CD14-positive monocyte (primary cell): ENCODE measurements around the gene ZCCHC14. TPM values are rescaled to one million over a fixed set of nuclear protein-coding genes. Genes with fewer than 3 reads are reported as not detected.

ENCODE experiments used
- DNase-seq, 3 donors: peaks; one replicate each; pipeline ENCODE4 v3.0.0-alpha.2; 2011 to 2022
- H2AFZ ChIP-seq: 2 replicates; pipeline ENCODE4 v1.6.0; 2012; ENCODE audit warnings: mild to moderate bottlenecking, low read depth, low read length, inconsistent platforms; ENCODE audit not compliant: insufficient read depth, poor library complexity, severe bottlenecking
- H3K27ac ChIP-seq, 2 donors: 1 replicate in 1 of 2; 2 replicates in 1 of 2; pipeline ENCODE4 v1.5.1; 2012 to 2013; ENCODE audit warnings: low read length in 2 of 2, control low read depth in 1 of 2, inconsistent platforms in 1 of 2, low read depth in 1 of 2, mild to moderate bottlenecking in 1 of 2
- H3K27me3 ChIP-seq, 2 donors: one replicate each; pipeline versions ENCODE4 v1.6.0 to v1.6.1; 2011 to 2013; ENCODE audit warnings: low read length in 2 of 2; ENCODE audit not compliant: control insufficient read depth in 2 of 2, insufficient read depth in 2 of 2
- H3K36me3 ChIP-seq, 2 donors: replicated peaks in 1 of 2; 1 replicate in 1 of 2; 2 replicates in 1 of 2; pipeline versions ENCODE4 v1.5.1 to v1.6.1; 2012 to 2013; ENCODE audit warnings: low read length in 2 of 2, control low read depth in 1 of 2, inconsistent platforms in 1 of 2, mild to moderate bottlenecking in 1 of 2; ENCODE audit not compliant: insufficient read depth in 2 of 2, control insufficient read depth in 1 of 2
- H3K4me1 ChIP-seq, 2 donors: 1 replicate in 1 of 2; 2 replicates in 1 of 2; pipeline versions ENCODE4 v1.5.1 to v1.6.1; 2012 to 2013; ENCODE audit warnings: low read length in 2 of 2, control low read depth in 1 of 2, inconsistent platforms in 1 of 2, mild to moderate bottlenecking in 1 of 2, moderate library complexity in 1 of 2; ENCODE audit not compliant: insufficient read depth in 2 of 2, control insufficient read depth in 1 of 2
- H3K4me2 ChIP-seq: replicated peaks from 2 replicates; pipeline ENCODE3; 2012; ENCODE audit warnings: low read length, moderate library complexity, mild to moderate bottlenecking; ENCODE audit not compliant: poor library complexity, severe bottlenecking; ENCODE audit errors: extremely low read depth
- H3K4me3 ChIP-seq, 3 experiments: fragments of 200-600 bp in 1 of 3; sonication (generic) in 1 of 3; replicated peaks in 1 of 3; 1 replicate in 2 of 3; 2 replicates in 1 of 3; pipeline ENCODE4 v1.5.1; 2011 to 2013; ENCODE audit warnings: low read length in 3 of 3, mild to moderate bottlenecking in 3 of 3, control low read depth in 2 of 3, low read depth in 2 of 3, inconsistent platforms in 1 of 3, moderate library complexity in 1 of 3
- H3K79me2 ChIP-seq: 2 replicates; pipeline ENCODE4 v1.6.0; 2012; ENCODE audit warnings: mild to moderate bottlenecking, control low read depth, inconsistent platforms, low read length, moderate library complexity; ENCODE audit not compliant: insufficient read depth
- H3K9ac ChIP-seq: 2 replicates; pipeline ENCODE4 v1.6.0; 2017; ENCODE audit warnings: low read length, mild to moderate bottlenecking; ENCODE audit not compliant: insufficient read depth, poor library complexity, severe bottlenecking
- H3K9me3 ChIP-seq, 2 donors: replicated peaks in 1 of 2; 1 replicate in 1 of 2; 2 replicates in 1 of 2; pipeline versions ENCODE4 v1.5.1 to v1.6.1; 2012 to 2013; ENCODE audit warnings: low read length in 2 of 2, control low read depth in 1 of 2; ENCODE audit not compliant: control insufficient read depth in 1 of 2, insufficient read depth in 1 of 2
- H4K20me1 ChIP-seq: 2 replicates; pipeline ENCODE4 v1.6.0; 2012; ENCODE audit warnings: mild to moderate bottlenecking, low read length, control low read depth, moderate library complexity; ENCODE audit not compliant: insufficient read depth
- H3K27ac Mint-ChIP-seq, 7 donors: one replicate each; pipeline ENCODE4 v1.8.0; 2020; ENCODE audit warnings: mild to moderate bottlenecking in 7 of 7, mixed read lengths in 7 of 7, moderate library complexity in 6 of 7, inconsistent platforms in 2 of 7
- H3K27me3 Mint-ChIP-seq, 3 donors: one replicate each; pipeline ENCODE4 v1.8.0; 2021 to 2022; ENCODE audit warnings: low read depth in 3 of 3, mild to moderate bottlenecking in 3 of 3, mixed read lengths in 3 of 3, moderate library complexity in 3 of 3, inconsistent platforms in 1 of 3
- H3K36me3 Mint-ChIP-seq, 2 donors: one replicate each; pipeline ENCODE4 v1.8.0; 2020; ENCODE audit warnings: mixed read lengths in 2 of 2, inconsistent platforms in 1 of 2, mild to moderate bottlenecking in 1 of 2
- H3K4me1 Mint-ChIP-seq: one replicate; pipeline ENCODE4 v1.8.0; 2020; ENCODE audit warnings: mild to moderate bottlenecking, mixed read lengths
- H3K4me3 Mint-ChIP-seq, 2 donors: one replicate each; pipeline ENCODE4 v1.8.0; 2020; ENCODE audit warnings: mild to moderate bottlenecking in 2 of 2, mixed read lengths in 2 of 2, moderate library complexity in 1 of 2
- H3K9me3 Mint-ChIP-seq, 7 donors: one replicate each; pipeline ENCODE4 v1.8.0; 2020 to 2022; ENCODE audit warnings: mixed read lengths in 7 of 7, mild to moderate bottlenecking in 6 of 7, moderate library complexity in 6 of 7, inconsistent platforms in 2 of 7
- CTCF ChIP-seq: fragments of 200-600 bp; IDR thresholded peaks from one replicate; pipeline ENCODE4 v1.8.0; 2022; ENCODE audit warnings: antibody characterized with exemption, mild to moderate bottlenecking
- WGBS: methylation state at CpG from one replicate; pipeline ENCODE4 v1.1.5; 2013; ENCODE audit warnings: missing lambda C conversion rate; ENCODE audit not compliant: insufficient coverage; 5-methylcytosine and 5-hydroxymethylcytosine counted together
- intact Hi-C, 2 donors: fragments of 100-400 bp; cut with micrococcal nuclease; formaldehyde crosslinking; loops; one replicate each; pipeline versions ENCODE4 v1.15.0 to v1.15.1; 2023
- polyA plus RNA-seq, 3 donors: library from polyadenylated mRNA; depleted of rRNA in 1 of 3; unstranded in 2 of 3; stranded (reverse) in 1 of 3; fragments of 300-500 nt in 2 of 3; fragments of >200 nt in 1 of 3; fragmentation: Illumina TruSeq in 2 of 3; gene quantifications; 1 replicate in 2 of 3; 2 replicates in 1 of 3; pipeline ENCODE4 v1.2.3, GENCODE V29; 2012 to 2021

ZCCHC14 gene
- polyA plus RNA-seq, 3 donors: 0.11 to 4.0 (median 0.22) TPM

- no peak overlapping the region for H3K9ac ChIP-seq
- H3K9me3 ChIP-seq: no peaks in the 10 kb centered on the region
- H3K79me2 ChIP-seq: no peaks in the 10 kb centered on the region
- no peak overlapping the region for H3K27ac ChIP-seq
- H3K36me3 ChIP-seq: peaks cover 0 to 25% of the 10 kb centered on the region in 2 donors
- no peak for TF ChIP-seq CTCF
- Mint-ChIP-seq H3K4me3 (no peak overlapping the region), H3K9me3 (peaks cover 0 to 2% (median 0%) of the 10 kb centered on the region in 7 donors), H3K27ac (no peak overlapping the region), H3K36me3 (peaks cover 21 to 30% of the 10 kb centered on the region in 2 donors), H3K27me3 (no peaks in the 10 kb centered on the region), H3K4me1 (no peaks in the 10 kb centered on the region)
- no peak overlapping the region for H2AFZ ChIP-seq
- DNase-seq: no peak
- no peak overlapping the region for H3K4me3 ChIP-seq
- peaks cover 3% of the 10 kb centered on the region for H4K20me1 ChIP-seq
- 100% methylated on average over 6 of the region's 8 CpGs for WGBS
- H3K27me3 ChIP-seq: no peaks in the 10 kb centered on the region
- H3K4me1 ChIP-seq: no peaks in the 10 kb centered on the region
- intact Hi-C loops: no loop called here
- no peak overlapping the region for H3K4me2 ChIP-seq
Observed at GRCh38 chr16:87443016-87443415, 49.8 kb downstream of the ZCCHC14 start.

- Histone ChIP-seq H4K20me1 (peaks cover 8% of the 10 kb centered on the region), H2AFZ (no peak overlapping the region), H3K27me3 (no peaks in the 10 kb centered on the region), H3K27ac (no peak overlapping the region), H3K79me2 (no peaks in the 10 kb centered on the region), H3K9ac (no peak overlapping the region), H3K4me3 (no peak overlapping the region), H3K9me3 (no peaks in the 10 kb centered on the region), H3K4me1 (no peaks in the 10 kb centered on the region), H3K36me3 (peaks cover 0 to 20% of the 10 kb centered on the region in 2 donors), H3K4me2 (no peak overlapping the region)
- Mint-ChIP-seq H3K27ac (no peak overlapping the region), H3K27me3 (no peaks in the 10 kb centered on the region), H3K4me1 (no peaks in the 10 kb centered on the region), H3K9me3 (peaks cover 0 to 2% (median 0%) of the 10 kb centered on the region in 7 donors), H3K4me3 (no peak overlapping the region), H3K36me3 (peaks cover 19 to 27% of the 10 kb centered on the region in 2 donors)
- DNase-seq: no peak
- TF ChIP-seq CTCF: no peak
- 100% methylated on average over 2 of the region's 4 CpGs for WGBS
- intact Hi-C loops: no loop called here
Observed at GRCh38 chr16:87442581-87442966, 50.2 kb downstream of the ZCCHC14 start.
